Bronchial epithelial cell (primary cell): ENCODE measurements around the gene C1QB. TPM values are rescaled to one million over a fixed set of nuclear protein-coding genes. Genes with fewer than 3 reads are reported as not detected.

ENCODE experiments used
- DNase-seq: peaks from one replicate; pipeline ENCODE4 v3.0.0-alpha.2; 2010; ENCODE audit warnings: low read depth
- FAIRE-seq: peaks from 2 replicates; lab custom pipeline; 2011; peaks lifted over from hg19 to GRCh38; lab: Jason Lieb, UNC
- H3K27me3 ChIP-seq: 2 replicates; pipeline ENCODE4 v1.5.1; 2011; ENCODE audit warnings: low read length; ENCODE audit not compliant: control insufficient read depth, insufficient read depth
- H3K36me3 ChIP-seq: 2 replicates; pipeline ENCODE4 v1.5.1; 2011; ENCODE audit warnings: low read length; ENCODE audit not compliant: control insufficient read depth, insufficient read depth
- H3K4me3 ChIP-seq: 2 replicates; pipeline ENCODE4 v1.5.1; 2011; ENCODE audit warnings: mild to moderate bottlenecking, low read depth, low read length, control low read depth
- total RNA-seq: library from RNA; depleted of rRNA; stranded (reverse); fragments of >200 nt; gene quantifications from 2 replicates; pipeline ENCODE4 v1.2.1, GENCODE V29; 2014
- TF ChIP-seq, protein P1 (sequence below): IDR thresholded peaks from 2 replicates; pipeline ENCODE4 v1.5.1; 2011; ENCODE audit warnings: mild to moderate bottlenecking, moderate library complexity, low read length, control low read depth, inconsistent platforms; ENCODE audit not compliant: insufficient read depth, severe bottlenecking

Gene C1QB
- total RNA-seq, 1 donor from 2014 or later, result not detected

DNA sequence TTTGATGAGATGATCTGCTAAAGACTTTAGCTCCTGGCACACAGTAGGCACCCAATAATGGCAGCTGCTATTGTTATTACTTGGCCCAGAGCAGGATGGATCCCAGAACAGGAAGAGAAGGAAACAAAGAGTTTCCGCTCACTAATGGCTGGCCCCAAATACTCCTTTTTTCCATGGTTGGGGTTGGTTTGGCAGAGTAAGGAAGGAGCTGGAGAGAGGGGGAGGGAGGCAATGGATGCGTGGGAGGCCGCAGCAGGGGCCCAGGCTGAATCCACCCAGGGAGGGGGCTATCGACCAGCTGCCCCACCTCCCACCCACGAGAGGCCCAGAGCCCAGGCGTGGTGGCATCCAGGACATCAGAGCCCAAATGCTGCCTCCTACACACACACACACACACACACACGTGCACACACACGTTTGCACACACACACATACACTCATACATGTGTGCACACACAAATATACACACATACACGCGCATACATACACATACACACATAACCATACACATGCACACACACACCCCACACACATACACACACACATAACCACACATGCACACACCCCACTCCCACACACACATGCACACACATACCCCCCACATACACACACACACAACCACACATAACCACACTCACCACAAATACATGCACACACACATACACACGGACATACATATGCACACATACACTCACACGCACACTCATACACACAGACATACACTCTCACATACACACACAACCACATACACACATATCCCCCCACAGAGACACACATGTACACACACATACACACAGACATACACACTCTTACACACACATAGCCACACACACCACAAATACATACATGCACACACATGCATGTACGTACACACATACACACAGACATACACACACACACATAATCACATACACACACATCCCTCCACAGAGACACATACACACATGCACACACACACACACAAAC, 25.2 kb downstream of the C1QB start:
- Histone ChIP-seq H3K4me3 (no peak overlapping the region), H3K36me3 (no peaks in the 10 kb centered on the region), H3K27me3 (peaks cover 10% of the 10 kb centered on the region)
- TF ChIP-seq, protein P1, sequence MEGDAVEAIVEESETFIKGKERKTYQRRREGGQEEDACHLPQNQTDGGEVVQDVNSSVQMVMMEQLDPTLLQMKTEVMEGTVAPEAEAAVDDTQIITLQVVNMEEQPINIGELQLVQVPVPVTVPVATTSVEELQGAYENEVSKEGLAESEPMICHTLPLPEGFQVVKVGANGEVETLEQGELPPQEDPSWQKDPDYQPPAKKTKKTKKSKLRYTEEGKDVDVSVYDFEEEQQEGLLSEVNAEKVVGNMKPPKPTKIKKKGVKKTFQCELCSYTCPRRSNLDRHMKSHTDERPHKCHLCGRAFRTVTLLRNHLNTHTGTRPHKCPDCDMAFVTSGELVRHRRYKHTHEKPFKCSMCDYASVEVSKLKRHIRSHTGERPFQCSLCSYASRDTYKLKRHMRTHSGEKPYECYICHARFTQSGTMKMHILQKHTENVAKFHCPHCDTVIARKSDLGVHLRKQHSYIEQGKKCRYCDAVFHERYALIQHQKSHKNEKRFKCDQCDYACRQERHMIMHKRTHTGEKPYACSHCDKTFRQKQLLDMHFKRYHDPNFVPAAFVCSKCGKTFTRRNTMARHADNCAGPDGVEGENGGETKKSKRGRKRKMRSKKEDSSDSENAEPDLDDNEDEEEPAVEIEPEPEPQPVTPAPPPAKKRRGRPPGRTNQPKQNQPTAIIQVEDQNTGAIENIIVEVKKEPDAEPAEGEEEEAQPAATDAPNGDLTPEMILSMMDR, result no peak
- FAIRE-seq, result peak; percentile 95
- DNase-seq, result no peak

DNA sequence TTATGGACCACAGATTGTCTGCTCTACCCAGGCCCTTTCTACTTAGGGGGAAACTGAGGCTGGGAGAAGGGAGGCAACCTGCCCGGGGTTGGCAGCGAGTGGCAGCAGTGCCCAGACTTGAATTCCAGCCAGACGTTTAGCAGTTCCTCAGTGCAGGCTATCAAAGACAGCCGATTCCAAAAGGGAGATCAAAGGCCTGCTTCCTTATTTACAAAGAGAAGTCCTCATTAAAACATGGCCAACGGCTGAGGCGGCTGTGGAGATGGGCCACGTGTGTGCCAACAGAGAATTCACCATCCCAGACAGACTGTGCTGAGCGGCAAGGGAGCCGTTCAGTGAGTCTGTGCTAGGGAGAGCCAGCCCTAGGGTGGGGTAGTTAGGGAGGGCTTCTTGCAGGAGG, 27.7 kb downstream of the C1QB start:
- FAIRE-seq, result no peak

DNA sequence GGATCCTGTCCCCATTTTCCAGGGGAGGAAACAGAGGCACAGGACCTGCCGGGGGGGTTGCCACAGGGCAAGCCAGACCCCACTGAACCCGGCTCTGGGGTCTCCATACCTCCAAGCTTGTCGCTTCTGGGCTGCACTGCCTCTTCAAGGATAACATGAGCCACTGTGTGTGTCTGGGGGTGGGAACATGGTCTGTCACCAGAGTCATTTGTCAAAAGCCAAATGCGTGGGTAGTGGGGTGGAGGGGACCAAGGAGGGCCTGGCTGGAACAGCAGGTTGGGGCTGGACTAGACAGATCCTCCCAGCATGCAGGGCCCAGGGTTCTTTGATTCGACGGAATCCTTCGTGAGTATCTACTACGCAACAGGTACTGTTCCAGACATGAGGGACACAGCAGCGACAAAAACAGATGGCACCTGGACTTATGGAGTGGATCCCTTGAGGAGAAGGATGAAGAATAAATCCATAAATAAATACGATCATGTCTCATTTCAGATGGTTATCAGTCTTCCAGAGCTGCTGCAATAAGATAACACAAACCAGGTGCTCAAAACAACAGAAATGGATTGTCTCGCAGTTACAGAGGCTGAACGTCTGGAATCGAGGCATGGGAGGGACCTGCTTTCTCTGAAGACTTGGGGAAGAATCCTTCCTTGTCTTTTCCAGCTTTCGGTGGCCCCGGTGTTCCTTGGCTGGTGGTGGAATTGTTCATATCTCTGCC, 28.7 kb downstream of the C1QB start:
- Histone ChIP-seq H3K27me3 (peaks cover 11% of the 10 kb centered on the region), H3K36me3 (no peaks in the 10 kb centered on the region), H3K4me3 (no peak overlapping the region)
- TF ChIP-seq, protein P1, result no peak
- no peak for FAIRE-seq
- DNase-seq, result no peak

More for the DNA sequence above, 27.7 kb downstream of the C1QB start:
- peaks cover 9% of the 10 kb centered on the region for H3K27me3 ChIP-seq
- TF ChIP-seq, protein P1, result no peak
- DNase-seq, result no peak
- H3K36me3 ChIP-seq, result no peaks in the 10 kb centered on the region
- H3K4me3 ChIP-seq, result no peak overlapping the region

DNA sequence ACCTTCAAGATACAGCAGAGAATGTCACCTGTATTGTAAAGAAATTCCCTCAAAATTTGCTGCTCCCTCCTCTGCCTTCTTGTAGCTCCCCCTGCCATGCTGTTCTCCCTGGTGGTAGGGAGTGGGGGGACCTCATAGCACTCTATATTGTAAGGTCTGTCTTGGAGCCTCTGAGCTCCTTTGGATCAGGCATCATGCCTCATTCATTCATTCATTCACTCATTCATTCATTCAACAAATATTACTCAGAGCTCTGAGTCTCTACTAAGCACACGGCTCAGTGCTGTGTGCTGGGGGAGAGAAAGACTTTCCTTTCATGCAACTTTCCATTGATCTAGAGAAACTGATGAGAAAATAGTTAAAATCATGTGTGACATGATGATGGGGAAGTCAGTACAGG, 30.5 kb downstream of the C1QB start:
- no peak overlapping the region for H3K4me3 ChIP-seq
- no peaks in the 10 kb centered on the region for H3K36me3 ChIP-seq
- DNase-seq, result no peak
- TF ChIP-seq, protein P1, result no peak
- peaks cover 12% of the 10 kb centered on the region for H3K27me3 ChIP-seq
- no peak for FAIRE-seq

DNA sequence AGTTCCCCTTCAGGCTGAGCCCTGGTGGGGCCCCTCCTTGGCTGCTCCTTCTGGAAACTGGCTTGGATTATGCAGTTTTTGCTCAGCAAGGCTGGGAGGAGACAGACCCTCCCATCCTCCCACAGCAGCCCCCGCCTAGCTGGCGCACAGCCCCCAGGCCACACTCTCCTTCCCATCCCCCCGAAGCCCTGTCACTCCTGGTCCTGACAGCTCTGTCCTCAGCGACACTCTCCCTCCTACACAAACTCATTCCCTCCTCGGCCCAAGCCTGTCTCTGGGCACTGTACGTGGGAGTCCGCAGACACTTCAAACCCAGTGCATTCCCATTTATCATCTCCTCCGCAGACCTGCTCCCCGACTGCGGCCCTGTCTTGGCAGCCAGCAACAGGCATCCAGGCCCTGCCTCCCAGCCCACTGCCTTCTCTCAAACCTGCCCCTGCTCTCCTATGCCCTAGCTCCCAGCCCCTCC, 32.6 kb downstream of the C1QB start:
- DNase-seq (no peak), FAIRE-seq (no peak)
- TF ChIP-seq, protein P1, result no peak
- H3K27me3 ChIP-seq, result peaks cover 12% of the 10 kb centered on the region
- H3K4me3 ChIP-seq, result no peak overlapping the region
- no peaks in the 10 kb centered on the region for H3K36me3 ChIP-seq
